HG03354 (cell line): ENCODE measurements around the gene MIEN1.
"Not testable (repeated sequence)": the region's sequence is repeated elsewhere in the genome, so short reads cannot be mapped to it uniquely, and the experiment has no call there.

Experiments
- ATAC-seq: cut with Tn5 transposase; IDR thresholded peaks from one replicate; pipeline ENCODE4 v1.9.1; 2021; ENCODE audit warnings: mild to moderate bottlenecking; ENCODE audit not compliant: unreplicated experiment, poor library complexity, severe bottlenecking

The MIEN1 gene, protein sequence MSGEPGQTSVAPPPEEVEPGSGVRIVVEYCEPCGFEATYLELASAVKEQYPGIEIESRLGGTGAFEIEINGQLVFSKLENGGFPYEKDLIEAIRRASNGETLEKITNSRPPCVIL

DNA sequence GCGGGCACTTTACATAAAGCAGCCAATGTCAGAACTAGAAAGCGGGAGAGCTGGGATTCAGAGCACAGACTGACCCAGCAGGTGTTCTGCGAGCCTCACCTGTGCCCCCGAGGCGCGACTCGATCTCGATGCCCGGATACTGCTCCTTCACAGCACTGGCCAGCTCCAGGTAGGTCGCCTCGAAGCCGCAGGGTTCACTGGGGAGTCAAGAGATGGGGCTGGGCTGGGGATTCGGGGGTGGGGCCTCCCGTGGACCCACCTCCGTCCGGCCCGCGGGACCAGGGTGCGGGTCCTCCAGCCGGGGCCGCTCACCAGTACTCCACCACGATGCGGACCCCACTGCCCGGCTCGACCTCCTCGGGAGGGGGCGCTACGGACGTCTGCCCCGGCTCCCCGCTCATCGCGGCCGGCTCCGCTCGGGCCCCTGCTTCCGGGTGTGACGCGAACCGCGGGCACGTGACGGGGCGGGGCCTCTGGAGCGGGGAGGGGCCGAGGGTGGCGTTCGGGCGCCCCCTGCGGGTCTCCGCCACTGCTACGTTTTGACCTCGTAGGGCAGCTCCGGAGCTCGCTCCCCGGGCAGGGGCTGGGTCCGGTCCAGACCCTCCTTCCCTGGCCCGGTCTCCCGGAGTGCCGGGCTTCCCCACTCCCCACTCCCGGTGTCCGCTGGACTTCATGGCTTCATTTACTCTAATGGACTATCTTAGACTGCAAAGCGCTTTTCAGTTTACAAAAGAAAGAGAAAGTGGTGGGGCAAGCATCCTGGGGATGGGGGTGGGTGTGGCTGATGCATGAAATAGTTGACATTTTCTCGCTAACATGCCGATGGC lies at the start of gene MIEN1:
Gene MIEN1, minus strand, starts transcription at position 438 of the 827 bp plus-strand sequence. Its CDS starts 37 bp downstream, at position 401.
- ATAC-seq: peak; percentile 88

DNA sequence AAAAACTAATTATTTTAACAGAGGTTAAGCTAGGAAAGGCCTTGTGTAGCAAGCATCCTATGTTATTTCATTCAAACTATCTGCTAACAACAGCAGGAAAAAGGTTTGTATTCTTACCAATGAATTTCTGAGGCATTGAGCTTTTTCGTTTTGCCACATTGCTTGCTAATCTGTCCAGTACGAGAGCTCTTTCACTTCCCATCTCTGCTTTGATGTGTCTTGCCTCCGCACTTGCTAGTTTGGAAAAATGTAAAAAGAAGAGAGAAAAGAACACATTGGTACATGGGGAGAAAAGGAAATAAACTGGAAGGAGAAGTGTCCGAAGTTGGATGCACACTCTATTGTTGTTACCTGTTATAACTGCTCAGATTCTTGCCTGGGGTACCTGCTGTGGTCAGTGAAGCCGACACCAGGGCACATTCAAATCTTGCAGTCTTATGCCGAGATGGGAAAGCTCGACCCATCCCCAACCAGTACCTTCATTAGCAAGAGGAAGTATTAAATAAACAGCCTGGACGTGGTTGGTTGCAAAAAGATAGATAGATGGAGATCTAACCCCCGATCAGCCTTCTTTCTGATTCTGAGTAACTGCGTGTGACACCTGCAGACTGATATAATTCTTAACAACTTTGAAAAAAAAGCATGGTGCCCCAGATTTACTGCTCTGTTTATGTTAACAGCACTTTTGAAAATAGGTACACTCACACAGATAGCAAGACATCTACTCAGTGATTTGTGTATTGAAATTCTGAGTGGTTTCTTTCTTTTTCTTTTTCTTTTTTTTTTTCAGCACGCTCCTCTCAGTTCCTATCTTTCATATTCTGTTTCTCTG lies 47.4 kb upstream of the MIEN1 start:
- peak; percentile 55 for ATAC-seq

DNA sequence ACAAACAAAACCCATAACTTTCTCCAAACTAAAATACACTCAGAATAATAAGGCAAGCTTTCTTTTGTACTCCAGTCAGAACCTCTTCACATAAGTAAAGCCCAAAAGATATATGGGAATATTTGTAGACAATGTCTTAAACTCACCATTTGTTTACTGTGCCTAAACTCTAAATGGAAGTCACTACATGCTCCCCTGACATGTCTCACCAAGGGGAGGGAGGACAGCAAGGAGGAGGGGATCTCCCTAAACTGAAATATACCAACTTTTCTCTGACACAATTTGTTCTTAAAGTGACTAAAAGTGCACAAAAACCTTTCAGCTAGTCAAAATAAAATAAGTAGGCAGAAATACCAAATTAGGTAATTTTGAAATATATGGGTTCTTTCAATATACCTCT lies 45.9 kb upstream of the MIEN1 start:
- ATAC-seq: no peak

DNA sequence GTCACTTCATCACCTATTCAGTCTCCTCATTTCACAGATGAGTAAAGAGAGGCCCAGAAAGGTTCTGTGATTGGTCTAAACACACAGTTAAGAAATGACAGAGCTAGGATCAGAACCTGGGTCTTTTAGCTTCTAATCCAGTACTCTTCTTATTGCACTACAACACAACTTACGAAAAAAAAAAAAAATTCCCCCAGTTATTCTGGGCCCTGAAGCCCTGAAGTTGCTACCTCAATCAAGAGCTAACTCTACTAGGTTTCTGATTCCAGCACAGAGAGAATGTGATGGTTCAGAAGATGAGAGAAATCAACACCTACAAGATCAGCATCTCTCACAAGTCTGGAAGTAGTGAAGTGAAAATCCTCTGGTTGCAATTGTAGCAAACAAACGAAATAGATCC lies 44.7 kb upstream of the MIEN1 start:
- no peak for ATAC-seq

DNA sequence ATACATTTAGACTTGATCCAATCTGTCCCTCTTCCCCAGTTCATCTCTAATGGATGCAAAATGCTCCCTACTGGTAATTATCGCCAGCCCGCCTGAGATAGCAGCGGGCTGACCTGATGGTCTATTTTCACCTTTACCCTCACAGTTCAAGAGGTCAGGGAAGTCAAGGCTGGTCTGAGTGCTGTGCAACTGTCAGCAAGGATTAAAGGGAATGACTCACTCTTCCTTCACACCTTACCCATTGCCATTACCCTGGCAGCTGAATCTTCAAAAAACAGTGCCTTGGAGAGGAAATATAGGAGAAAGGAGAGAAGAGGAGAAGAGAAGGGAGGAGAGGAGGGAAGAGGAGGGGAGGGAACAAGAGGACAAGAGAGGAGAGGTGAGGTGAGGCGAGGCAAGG lies 43.7 kb upstream of the MIEN1 start:
- no peak for ATAC-seq

DNA sequence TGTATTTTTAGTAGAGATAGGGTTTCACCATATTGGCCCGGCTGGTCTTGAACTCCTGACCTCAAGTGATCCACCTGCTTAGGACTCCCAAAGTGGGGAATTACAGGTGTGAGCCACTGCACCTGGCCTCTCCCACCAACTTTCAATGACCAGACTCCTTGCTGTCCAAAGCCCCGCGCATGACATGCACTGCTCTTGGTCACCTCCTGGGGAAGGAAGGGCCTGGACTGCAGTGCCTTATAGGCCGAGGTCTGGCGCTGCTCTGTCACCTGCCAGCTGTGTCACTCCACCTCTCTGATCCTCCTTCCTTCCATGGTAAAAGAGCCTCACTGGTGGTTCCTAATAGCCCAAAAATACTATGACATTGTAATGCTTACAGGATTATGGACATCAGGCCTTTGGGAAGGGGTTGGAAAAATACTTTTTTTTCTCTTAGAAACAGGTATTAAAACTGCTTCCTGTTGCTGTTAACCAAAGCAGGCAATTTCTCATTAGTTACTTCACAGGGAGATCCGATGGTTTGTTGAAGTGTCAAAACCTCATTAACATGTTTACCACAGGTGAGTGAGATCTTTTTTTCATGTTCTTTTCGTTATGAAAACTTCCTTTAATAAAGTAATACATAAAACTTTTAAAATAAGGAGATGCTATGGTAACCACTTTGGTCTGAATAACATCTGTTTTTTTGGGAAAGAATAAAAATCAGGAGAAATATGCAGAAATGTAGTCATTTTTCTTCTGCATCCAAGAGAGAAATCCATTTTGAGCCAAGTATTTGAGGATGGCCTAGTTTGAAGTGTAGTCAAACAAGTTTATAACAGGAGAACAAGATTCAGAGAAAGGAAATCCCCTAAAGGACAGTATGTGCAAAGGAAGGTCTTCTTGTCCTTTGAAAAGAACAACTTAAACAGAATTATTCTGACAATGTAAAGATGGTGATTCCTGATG lies 42.9 kb upstream of the MIEN1 start:
- no peak for ATAC-seq

DNA sequence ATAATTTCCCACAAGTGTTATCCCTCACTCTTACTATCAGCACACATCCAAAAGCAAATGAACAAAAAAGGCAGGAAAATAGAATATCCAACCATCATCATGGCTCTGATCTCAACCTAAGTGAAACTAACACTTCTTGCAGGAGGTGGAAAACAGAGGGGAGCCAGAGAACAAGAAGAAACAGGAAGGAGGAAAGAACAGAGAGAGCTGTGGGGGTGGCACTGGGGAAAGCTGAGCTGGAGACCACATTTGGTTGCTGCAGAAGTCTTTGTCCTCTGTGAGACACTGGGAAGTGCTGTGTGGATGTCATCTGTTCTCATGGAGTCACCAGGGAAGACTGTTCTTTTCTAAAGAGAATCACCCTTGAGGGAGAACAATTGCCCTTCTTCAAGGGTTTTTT lies 42.1 kb upstream of the MIEN1 start:
- no peak for ATAC-seq

DNA sequence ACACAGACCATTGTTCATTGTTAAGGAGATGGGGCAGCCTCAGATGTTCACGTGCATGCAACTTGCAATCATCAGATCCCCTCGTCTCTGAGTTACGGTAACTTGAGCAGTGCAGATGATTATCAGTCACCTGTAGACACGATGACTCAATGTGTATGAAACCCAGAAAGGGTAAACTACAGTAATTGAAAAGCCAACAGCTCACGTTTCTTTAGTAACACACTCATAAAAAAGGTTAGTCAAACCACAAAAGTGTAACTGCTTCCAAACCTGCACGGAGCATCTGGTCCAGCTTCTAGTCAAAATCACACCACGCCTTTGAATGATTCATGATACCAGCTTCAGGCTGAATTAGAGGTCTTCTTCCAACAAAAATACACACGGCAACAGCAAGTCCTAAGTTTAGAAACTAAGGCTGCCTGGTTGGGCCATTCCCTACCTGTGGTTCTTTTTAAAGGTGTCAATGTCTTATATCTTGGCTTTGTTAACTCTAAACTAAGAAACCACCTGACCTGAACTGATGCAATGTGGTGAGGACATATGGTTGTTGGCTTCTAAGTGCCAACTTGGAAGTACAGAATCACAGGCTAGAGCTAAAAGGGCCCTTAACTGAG lies 39.7 kb upstream of the MIEN1 start:
- peak; percentile 68 for ATAC-seq

DNA sequence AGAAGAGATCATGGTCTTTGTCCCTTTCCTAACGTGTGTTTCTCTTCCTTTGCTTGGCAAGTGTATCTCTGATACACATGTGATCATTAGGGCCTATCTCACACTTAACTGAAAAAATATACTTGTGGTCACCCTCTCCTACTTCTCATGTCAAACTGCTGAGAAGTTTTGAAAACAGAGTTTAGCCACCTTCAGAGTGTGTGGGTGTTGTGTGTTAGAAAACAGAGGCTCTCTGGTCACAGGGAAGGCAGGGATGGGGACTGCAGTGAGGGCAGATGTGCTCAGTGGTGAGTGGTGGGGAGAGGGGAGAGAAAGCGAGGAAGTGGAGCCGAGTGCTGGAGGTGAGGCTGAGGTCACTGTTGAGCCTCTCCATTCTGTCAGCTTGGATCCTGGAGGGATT lies 36.8 kb upstream of the MIEN1 start:
- no peak for ATAC-seq

DNA sequence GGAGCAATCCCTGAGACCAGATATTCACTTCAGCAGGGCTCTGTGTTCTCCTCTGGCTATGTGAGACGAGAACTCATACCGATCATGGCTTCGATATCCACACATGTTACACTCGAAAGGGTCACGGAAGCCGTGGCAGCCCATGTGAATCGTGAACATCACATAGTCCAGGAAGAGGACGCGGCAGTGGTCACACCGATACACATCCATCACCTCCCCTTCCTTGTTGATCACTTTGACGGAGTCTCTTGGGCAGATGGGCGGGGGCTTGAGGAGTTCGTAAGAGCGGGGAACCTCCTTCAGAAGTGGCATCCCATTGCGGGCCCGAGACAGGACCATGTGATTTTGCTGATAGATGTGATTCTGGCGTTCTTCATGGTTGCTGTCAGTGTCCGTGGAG lies 35.4 kb upstream of the MIEN1 start:
- ATAC-seq: no peak

DNA sequence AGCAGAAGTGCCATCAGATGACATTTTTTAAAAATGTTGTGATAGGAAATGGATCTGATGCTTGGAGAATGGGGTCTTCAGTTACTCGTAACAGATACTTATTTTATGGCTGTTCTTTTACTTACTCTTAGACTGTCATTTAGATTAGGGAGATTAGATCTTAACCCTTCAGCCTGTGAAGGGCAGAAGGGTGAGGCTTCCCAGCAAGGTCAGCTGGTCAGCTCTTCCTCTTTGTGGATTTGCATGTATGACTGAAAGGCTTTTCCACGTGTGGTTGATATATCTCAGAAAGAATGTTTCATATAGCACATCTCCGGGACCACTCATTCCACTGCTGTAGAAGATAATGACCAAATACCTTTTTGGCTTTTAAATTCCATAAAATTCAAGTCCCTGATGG lies 34.8 kb upstream of the MIEN1 start:
- no peak for ATAC-seq

DNA sequence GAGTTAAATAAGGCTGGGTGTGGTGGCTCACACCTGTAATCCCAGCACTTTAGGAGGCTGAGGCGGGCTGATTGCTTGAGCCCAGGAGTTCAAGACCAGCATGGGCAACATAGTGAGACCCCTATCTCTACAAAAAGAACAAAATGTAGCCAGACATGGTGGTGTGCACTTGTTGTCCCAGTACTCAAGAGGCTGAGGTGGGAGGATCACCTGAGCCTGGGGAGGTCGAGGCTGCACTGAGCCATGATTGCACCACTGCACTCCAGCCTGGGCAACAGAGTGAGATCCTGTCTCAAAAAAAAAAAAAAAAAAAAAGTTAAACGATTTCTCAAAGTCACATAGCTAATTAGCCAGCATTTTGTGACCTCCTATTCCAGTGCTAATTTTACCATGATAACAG lies 33.8 kb upstream of the MIEN1 start:
- not testable (repeated sequence) for ATAC-seq

DNA sequence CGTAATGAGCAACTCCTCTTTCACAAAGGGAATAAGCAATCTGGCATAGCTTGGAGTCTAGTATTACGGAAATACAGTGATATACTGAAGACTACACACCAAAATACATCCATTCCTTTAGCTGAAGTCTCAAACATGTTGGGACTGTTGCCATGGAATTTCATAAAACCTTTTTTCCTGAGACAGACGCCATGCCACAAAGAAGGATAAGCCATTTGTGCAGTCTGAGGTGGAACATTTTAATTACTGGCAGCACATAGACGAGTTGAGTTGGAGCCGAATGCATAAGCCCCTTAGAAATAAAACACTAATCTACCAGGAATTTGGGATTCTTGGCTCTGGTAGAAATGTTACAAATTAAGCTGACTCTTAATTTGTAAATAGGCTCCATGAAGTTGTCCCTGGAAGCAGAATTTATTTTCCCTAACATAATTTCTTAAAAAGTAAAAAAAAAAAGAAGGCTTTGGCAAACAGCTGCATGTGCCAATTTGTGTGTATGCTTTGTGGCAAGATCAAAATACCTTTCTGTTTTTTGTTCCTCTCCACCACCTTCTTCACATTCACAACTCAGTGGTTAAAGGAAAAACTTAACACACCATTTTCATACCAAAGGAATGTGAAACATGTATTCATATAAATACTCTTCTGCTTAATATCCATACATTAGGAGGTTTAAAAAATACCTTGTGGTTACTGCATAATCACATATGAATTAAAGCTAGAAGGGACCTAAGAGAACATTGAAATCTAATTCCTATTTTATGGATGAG lies 32.9 kb upstream of the MIEN1 start:
- ATAC-seq: no peak

DNA sequence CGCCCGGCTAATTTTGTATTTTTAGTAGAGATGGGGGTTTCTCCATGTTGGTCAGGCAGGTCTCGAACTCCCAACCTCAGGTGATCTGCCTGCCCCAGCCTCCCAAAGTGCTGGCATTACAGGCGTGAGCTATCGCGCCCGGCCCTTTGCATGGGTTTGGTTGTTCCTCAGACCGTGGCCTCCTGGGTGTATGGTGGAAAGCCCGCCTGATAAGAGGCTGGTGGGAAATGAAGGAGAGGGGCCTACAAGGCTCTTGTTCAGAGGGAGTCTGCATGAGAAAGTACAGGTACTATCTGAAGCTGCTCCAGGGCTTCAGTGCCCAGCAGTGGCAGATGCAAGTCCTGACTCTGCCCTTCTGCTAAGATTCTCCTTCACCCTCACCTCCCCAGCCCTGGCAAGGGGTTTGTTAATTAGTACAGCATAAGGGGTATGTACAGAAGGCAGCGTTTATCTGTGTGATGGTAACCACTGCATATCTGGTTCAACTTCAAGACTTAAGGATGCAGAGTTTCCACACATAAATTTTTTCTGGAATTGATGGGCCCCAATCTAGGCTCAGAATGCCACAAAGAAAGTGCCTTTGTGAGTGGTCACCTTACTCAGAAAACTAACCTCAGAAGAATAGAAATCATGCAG lies 31.6 kb upstream of the MIEN1 start:
- ATAC-seq: no peak

DNA sequence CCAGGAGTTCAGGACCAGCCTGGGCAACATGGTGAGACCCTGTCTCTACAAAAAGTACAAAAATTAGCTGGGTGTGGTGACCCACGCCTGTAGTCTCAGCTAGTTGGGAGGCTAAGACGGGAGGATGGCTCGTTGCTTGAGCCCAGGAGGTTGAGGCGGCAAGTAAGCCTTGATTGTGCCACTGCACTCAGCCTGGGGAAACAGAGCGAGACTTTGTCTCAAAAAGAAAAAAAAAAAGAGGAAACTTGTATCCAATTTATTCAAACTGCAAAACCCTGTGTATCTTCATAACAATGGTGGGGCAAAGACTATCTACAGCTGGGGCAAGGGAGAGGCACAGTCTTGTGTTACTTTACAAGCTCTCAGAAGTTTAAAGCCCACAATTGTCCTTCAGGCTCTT lies 28.9 kb upstream of the MIEN1 start:
- ATAC-seq: no peak

DNA sequence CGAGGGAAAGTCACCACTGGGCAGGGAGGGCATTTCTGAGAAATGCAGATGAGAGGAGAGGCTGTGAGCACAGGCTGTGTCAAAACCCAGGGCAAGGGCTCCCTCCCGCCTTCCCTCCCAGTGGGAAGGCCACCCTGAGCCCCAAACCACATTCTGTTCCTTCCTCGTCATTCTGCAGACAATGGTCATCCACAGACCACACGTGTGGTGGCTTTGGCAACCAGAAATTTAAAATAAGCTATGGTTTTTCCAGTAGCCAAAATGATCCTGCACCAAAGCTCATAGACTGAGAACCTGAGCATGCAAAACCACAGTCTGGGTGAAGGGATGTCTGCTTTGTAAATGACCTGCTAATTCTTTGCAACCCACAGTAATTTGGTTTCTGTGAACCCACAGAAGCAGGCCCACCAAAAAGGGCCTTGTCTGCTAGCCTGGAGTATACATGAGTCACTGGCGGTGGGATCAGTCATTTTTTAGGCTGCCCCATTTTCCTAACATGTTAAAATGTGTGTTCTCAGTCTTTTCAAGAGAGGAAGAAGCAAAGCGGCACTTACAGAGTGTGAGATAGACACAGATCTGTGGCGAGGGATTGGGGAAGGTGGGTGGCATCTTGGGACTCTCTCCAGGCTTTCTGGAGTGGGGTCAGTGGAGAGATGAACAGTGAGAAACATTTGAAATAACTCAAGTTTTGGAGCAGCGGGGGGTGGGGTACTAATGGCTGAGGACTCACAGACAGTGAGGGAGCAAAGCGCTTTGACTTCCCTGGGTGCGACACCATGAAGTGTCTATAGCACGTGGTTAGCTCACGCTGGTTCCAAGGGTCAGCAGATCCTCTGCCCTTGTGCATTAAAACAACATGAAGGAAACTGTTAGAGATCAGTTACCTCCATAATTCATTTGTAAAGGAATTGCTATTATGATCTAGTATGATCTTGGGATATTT lies 27.9 kb upstream of the MIEN1 start:
- no peak for ATAC-seq

DNA sequence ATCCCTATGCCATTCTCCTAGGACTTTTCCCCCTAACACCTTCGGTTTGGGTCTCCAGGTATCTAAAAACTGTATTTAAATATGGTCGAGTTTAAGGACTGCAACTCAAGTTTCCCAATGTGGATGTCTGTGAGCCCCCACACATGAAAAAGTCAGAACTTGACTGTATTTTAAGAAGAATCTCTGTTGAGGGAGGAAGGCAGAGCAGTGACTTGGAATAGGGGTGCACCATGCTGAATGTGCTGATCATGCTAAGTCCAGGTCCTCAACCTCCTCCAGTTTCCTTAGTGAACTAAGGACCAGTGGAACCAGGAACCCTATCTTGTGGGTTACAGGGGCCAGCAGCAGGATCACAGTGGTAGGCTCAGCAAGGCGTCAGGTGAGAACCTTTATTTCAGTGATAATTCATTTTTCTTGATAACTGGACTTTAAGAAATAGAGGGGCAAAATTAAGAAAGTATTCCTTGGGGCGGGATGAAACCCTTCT lies 26.9 kb upstream of the MIEN1 start:
- no peak for ATAC-seq
